OCI-LY1 (cell line): ENCODE measurements around the gene CHCHD10.

Source experiments
- H2AFZ ChIP-seq: fragments of 200-600 bp; sonication (generic), shearing (Covaris generic); 2 replicates; pipeline ENCODE4 v1.6.0; 2014; ENCODE audit warnings: antibody characterized with exemption, mild to moderate bottlenecking, low read length
- H3F3A ChIP-seq: fragments of 200-600 bp; sonication (generic), shearing (Covaris generic); 2 replicates; pipeline ENCODE4 v1.6.0; 2014; ENCODE audit warnings: mild to moderate bottlenecking, antibody characterized with exemption, low read length, moderate library complexity; ENCODE audit not compliant: insufficient read depth
- H3K27ac ChIP-seq: fragments of 200-600 bp; sonication (generic); 2 replicates; pipeline ENCODE4 v1.5.1; 2014; ENCODE audit warnings: low read length, mixed run types, mild to moderate bottlenecking, low read depth; ENCODE audit not compliant: poor library complexity, severe bottlenecking
- H3K27me3 ChIP-seq: fragments of 200-600 bp; sonication (generic); 2 replicates; pipeline ENCODE4 v1.6.0; 2014; ENCODE audit warnings: antibody characterized with exemption, mild to moderate bottlenecking, low read length, moderate library complexity; ENCODE audit not compliant: insufficient read depth
- H3K36me3 ChIP-seq: fragments of 200-600 bp; sonication (generic); 2 replicates; pipeline ENCODE4 v1.6.1; 2014; ENCODE audit warnings: mild to moderate bottlenecking, antibody characterized with exemption, low read length, moderate library complexity, mixed read lengths; ENCODE audit not compliant: insufficient read depth
- H3K4me1 ChIP-seq: fragments of 200-600 bp; sonication (generic); 2 replicates; pipeline ENCODE4 v1.5.1; 2014; ENCODE audit warnings: mild to moderate bottlenecking, low read length, moderate library complexity; ENCODE audit not compliant: insufficient read depth, severe bottlenecking
- H3K4me2 ChIP-seq: fragments of 200-600 bp; sonication (generic), shearing (Covaris generic); 2 replicates; pipeline ENCODE4 v1.6.1; 2014; ENCODE audit warnings: low read length
- H3K4me3 ChIP-seq: fragments of 200-600 bp; sonication (generic); 2 replicates; pipeline ENCODE4 v1.5.1; 2014; ENCODE audit warnings: low read length, low read depth, mild to moderate bottlenecking, mixed read lengths; ENCODE audit not compliant: poor library complexity, severe bottlenecking
- H3K79me2 ChIP-seq: fragments of 200-600 bp; shearing (Covaris generic); 2 replicates; pipeline ENCODE4 v1.6.1; 2016; ENCODE audit warnings: mixed run types, low read length, mixed read lengths; ENCODE audit not compliant: insufficient read depth
- H3K9ac ChIP-seq: fragments of 200-600 bp; sonication (generic), shearing (Covaris generic); 2 replicates; pipeline ENCODE4 v1.6.1; 2014; ENCODE audit warnings: mild to moderate bottlenecking, low read length, mixed read lengths
- H3K9me2 ChIP-seq: fragments of 200-600 bp; sonication (generic), shearing (Covaris generic); 2 replicates; pipeline ENCODE4 v1.6.1; 2014; ENCODE audit warnings: low read depth, mild to moderate bottlenecking, low read length, mixed read lengths
- H3K9me3 ChIP-seq: fragments of 200-600 bp; shearing (Covaris generic); 2 replicates; pipeline ENCODE4 v1.6.1; 2014; ENCODE audit warnings: low read length, mixed read lengths
- H4K20me1 ChIP-seq: fragments of 200-600 bp; sonication (generic), shearing (Covaris generic); 2 replicates; pipeline ENCODE4 v1.6.0; 2016; ENCODE audit warnings: mild to moderate bottlenecking, low read length; ENCODE audit not compliant: insufficient read depth
- EZH2 ChIP-seq: fragments of 200-600 bp; sonication (generic), shearing (Covaris generic); IDR thresholded peaks from 2 replicates; pipeline ENCODE4 v1.8.0; 2017; ENCODE audit warnings: borderline replicate concordance, mixed run types, mild to moderate bottlenecking, antibody characterized with exemption, low read length, moderate library complexity, mixed read lengths
- TF ChIP-seq, protein P1 (sequence below): fragments of 200-600 bp; sonication (generic), shearing (Covaris generic); IDR thresholded peaks from 2 replicates; pipeline ENCODE4 v1.5.1; 2017; ENCODE audit warnings: mild to moderate bottlenecking, antibody characterized with exemption, low read length, moderate library complexity, mixed read lengths

CHCHD10 gene

DNA sequence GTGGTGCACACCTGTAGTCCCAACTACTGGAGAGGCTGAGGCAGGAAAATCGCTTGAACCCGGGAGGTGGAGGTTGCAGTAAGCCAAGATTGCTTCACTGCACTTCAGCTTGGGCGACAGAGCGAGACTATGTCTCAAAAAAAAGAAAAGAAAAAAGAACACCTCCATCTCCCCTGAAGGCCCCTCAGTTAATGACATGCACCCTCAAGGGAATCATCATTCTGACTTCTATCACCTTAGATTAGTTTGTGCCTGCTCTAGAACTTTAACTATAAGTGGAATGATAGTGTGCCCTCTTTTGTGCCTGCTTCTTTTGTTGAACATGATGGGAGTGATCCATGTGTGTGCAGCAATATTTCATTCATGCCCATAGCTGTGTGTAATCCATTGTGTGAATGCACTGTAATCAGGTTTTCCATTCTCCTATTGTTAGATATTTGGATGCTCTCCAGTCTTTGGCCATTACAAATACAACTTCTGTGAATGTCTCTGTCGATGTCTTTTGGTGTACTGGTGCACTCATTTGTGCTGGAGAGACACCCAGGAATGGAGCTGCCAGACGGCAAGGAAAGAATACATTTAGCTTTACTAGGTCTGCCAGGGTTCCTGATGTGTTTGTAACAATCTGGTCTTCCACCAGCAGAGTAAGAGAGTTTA is 12.7 kb downstream of the CHCHD10 start:
- Histone ChIP-seq H3K36me3 (no peaks in the 10 kb centered on the region), H3K9me2 (no peaks in the 10 kb centered on the region), H3K27me3 (no peaks in the 10 kb centered on the region), H3K4me2 (peak overlapping the region; percentile 98; the same call in 1 of the 2 replicates), H3K9me3 (no peaks in the 10 kb centered on the region), H3F3A (peaks cover 7% of the 10 kb centered on the region), H3K4me3 (no peak overlapping the region), H3K79me2 (no peaks in the 10 kb centered on the region), H4K20me1 (no peaks in the 10 kb centered on the region), H3K27ac (peak overlapping the region; percentile 94), H3K9ac (no peak overlapping the region; the same call in 1 of the 2 replicates), H3K4me1 (peaks cover 61% of the 10 kb centered on the region), H2AFZ (no peak overlapping the region)
- no peak for TF ChIP-seq EZH2
- TF ChIP-seq, protein P1, sequence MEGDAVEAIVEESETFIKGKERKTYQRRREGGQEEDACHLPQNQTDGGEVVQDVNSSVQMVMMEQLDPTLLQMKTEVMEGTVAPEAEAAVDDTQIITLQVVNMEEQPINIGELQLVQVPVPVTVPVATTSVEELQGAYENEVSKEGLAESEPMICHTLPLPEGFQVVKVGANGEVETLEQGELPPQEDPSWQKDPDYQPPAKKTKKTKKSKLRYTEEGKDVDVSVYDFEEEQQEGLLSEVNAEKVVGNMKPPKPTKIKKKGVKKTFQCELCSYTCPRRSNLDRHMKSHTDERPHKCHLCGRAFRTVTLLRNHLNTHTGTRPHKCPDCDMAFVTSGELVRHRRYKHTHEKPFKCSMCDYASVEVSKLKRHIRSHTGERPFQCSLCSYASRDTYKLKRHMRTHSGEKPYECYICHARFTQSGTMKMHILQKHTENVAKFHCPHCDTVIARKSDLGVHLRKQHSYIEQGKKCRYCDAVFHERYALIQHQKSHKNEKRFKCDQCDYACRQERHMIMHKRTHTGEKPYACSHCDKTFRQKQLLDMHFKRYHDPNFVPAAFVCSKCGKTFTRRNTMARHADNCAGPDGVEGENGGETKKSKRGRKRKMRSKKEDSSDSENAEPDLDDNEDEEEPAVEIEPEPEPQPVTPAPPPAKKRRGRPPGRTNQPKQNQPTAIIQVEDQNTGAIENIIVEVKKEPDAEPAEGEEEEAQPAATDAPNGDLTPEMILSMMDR = no peak

DNA sequence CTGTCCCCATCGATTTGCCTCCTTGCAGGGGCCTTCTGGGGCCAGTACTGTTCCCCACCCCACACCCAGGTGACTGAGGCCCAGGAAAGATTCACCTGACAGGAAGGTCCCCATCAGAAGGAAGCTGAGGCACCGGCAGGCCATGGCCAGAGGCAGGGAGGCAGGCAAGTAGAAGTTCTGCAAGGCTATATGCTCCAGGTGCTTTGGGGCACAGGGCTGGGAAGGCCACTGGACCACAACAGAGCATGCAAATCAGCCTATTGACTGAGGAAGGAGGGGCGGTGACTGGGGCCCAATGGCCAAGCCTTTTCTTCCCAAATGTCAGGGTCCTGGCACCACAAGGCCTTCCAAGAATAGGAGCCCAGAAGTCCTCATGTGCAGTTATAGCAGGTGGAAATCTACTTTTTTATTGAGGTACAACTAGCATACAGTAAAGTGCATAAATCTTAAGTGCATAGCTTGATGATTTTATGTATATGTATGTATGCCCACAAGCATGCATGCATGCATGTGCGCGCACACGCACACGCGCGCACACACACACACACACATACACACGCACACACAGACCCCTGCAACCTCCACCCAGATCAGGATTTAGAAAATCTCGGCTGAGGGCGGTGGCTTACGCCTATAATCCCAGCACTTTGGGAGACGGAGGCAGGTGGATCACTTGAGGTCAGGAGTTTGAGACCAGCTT is 13.4 kb downstream of the CHCHD10 start, which contains the start of gene VPREB3:
VPREB3 (minus strand) TSS at position 206 of the 700 bp plus-strand sequence; CDS start at position 144, 62 bp downstream.
- Histone ChIP-seq H3K4me3 (peak within 1 kb of the TSS; percentile 94), H3K9me2 (no peaks in the 10 kb centered on the region), H3K9me3 (no peaks in the 10 kb centered on the region), H3K79me2 (no peaks in the 10 kb centered on the region), H3K36me3 (no peaks in the 10 kb centered on the region), H4K20me1 (no peaks in the 10 kb centered on the region), H3K4me1 (peaks cover 66% of the 10 kb centered on the region), H3K9ac (peak within 1 kb of the TSS; percentile 97), H3K4me2 (peak within 1 kb of the TSS; percentile 98), H3K27me3 (no peaks in the 10 kb centered on the region), H3F3A (peaks cover 4% of the 10 kb centered on the region; the same call in 1 of the 2 replicates), H3K27ac (peak within 1 kb of the TSS; percentile 94), H2AFZ (no peak within 1 kb of the TSS)
- TF ChIP-seq, protein P1 = no peak

GRCh38 chr22:23753385-23753784 is 14.4 kb downstream of the CHCHD10 start:
- peak overlapping the region; percentile 97 for H3K9ac ChIP-seq
- TF ChIP-seq EZH2 = no peak
- TF ChIP-seq, protein P1 = no peak
- H4K20me1 ChIP-seq = no peaks in the 10 kb centered on the region
- no peaks in the 10 kb centered on the region for H3K9me3 ChIP-seq
- H3K27ac ChIP-seq = peak overlapping the region; percentile 94
- peak overlapping the region; percentile 98 for H3K4me2 ChIP-seq
- H3K79me2 ChIP-seq = no peaks in the 10 kb centered on the region
- H3K36me3 ChIP-seq = no peaks in the 10 kb centered on the region
- no peaks in the 10 kb centered on the region for H3K27me3 ChIP-seq
- no peak overlapping the region for H2AFZ ChIP-seq
- H3K4me1 ChIP-seq = peaks cover 66% of the 10 kb centered on the region
- H3F3A ChIP-seq = peaks cover 4% of the 10 kb centered on the region; the same call in 1 of the 2 replicates
- H3K4me3 ChIP-seq = peak overlapping the region; percentile 94
- no peaks in the 10 kb centered on the region for H3K9me2 ChIP-seq
